Upper lobe of left lung (tissue), 4 donors: ENCODE data around the gene HDAC1.

Source experiments
- CTCF ChIP-seq, 6 experiments: fragments of 450-650 bp in 4 of 6; fragments of 200-600 bp in 2 of 6; sonication (generic) in 2 of 6; IDR thresholded peaks; one replicate each; pipeline ENCODE4 v1.5.1; 2016 to 2019; ENCODE audit warnings: antibody characterized with exemption in 6 of 6
- EP300 ChIP-seq, 4 donors: sonication (generic); formaldehyde crosslinking; IDR thresholded peaks; one replicate each; pipeline ENCODE4 v1.5.1; 2017; ENCODE audit warnings: antibody characterized with exemption in 4 of 4, control low read depth in 2 of 4
- POLR2A ChIP-seq, 4 donors: fragments of 450-650 bp; IDR thresholded peaks; one replicate each; pipeline ENCODE4 v1.5.1; 2016 to 2017; ENCODE audit warnings: antibody characterized with exemption in 4 of 4, mild to moderate bottlenecking in 2 of 4
- POLR2AphosphoS5 ChIP-seq, 2 donors: sonication (generic); formaldehyde crosslinking; IDR thresholded peaks; one replicate each; pipeline ENCODE4 v1.5.1; 2017; ENCODE audit warnings: antibody characterized with exemption in 2 of 2

- TF ChIP-seq CTCF (IDR thresholded peaks at IDR 0.05) (no peak), EP300 (IDR thresholded peaks at IDR 0.05) (no peak), POLR2A (IDR thresholded peaks at IDR 0.05) (no peak), POLR2AphosphoS5 (IDR thresholded peaks at IDR 0.05) (no peak)
These were observed 11.5 kb downstream of the HDAC1 start for GRCh38 chr1:32303358-32303757.
